A673 (cell line): ENCODE measurements around the gene MRPS11. TPM values are rescaled to one million over a fixed set of nuclear protein-coding genes. Genes with fewer than 3 reads are reported as not detected.

Source experiments
- BruUV-seq: library from RNA; stranded (reverse); fragments of 400-500 nt; replicated peaks from 2 replicates; lab custom pipeline; 2021; lab: Mats Ljungman, UMichigan
- CTCF ChIA-PET: fragments of 300-600 bp; sonication (Branson Sonifier 250); formaldehyde crosslinking; loops from one replicate; lab custom pipeline; 2022; ENCODE audit warnings: antibody characterized with exemption; lab: Charles Lee
- POLR2A ChIA-PET: fragments of 300-600 bp; sonication (Branson Sonifier 250); formaldehyde crosslinking; loops from one replicate; lab custom pipeline; 2022; ENCODE audit warnings: antibody characterized with exemption; ENCODE audit not compliant: low non-redundant PET; lab: Charles Lee
- DNase-seq: peaks from one replicate; pipeline ENCODE4 v3.0.0-alpha.2; 2015; ENCODE audit warnings: low spot score
- H3K27ac ChIP-seq: fragments of 200-600 bp; sonication (generic); 2 replicates; pipeline ENCODE4 v1.5.1; 2016; ENCODE audit warnings: mixed run types, low read depth, mild to moderate bottlenecking, mixed read lengths, antibody characterized with exemption, low read length; ENCODE audit not compliant: poor library complexity, severe bottlenecking
- H3K27me3 ChIP-seq: fragments of 200-600 bp; sonication (generic); replicated peaks from 2 replicates; pipeline ENCODE4 v1.6.1; 2017; ENCODE audit warnings: mixed run types, low read depth, mild to moderate bottlenecking, mixed read lengths, antibody characterized with exemption, low read length; ENCODE audit not compliant: insufficient read depth, poor library complexity
- H3K36me3 ChIP-seq: fragments of 200-600 bp; sonication (generic); 2 replicates; pipeline ENCODE4 v1.6.1; 2016; ENCODE audit warnings: mixed run types, mild to moderate bottlenecking, mixed read lengths, antibody characterized with exemption, low read length; ENCODE audit not compliant: insufficient read depth, poor library complexity, severe bottlenecking
- H3K4me1 ChIP-seq: fragments of 200-600 bp; sonication (generic); 2 replicates; pipeline ENCODE4 v1.6.1; 2017; ENCODE audit warnings: mixed run types, mild to moderate bottlenecking, mixed read lengths, antibody characterized with exemption, low read length; ENCODE audit not compliant: insufficient read depth, poor library complexity, severe bottlenecking
- H3K4me3 ChIP-seq: fragments of 200-600 bp; sonication (generic); 2 replicates; pipeline ENCODE4 v1.5.1; 2016; ENCODE audit warnings: low read depth, mixed run types, mild to moderate bottlenecking, mixed read lengths, low read length; ENCODE audit not compliant: poor library complexity, severe bottlenecking
- H3K9me3 ChIP-seq: fragments of 200-600 bp; sonication (generic); 2 replicates; pipeline ENCODE4 v1.6.1; 2016; ENCODE audit warnings: mixed run types, low read depth, mild to moderate bottlenecking, mixed read lengths, antibody characterized with exemption, low read length; ENCODE audit not compliant: poor library complexity, severe bottlenecking
- EZH2 ChIP-seq: fragments of 200-600 bp; sonication (generic); IDR thresholded peaks from 2 replicates; pipeline ENCODE4 v1.6.1; 2017; ENCODE audit warnings: borderline replicate concordance, low read depth, mild to moderate bottlenecking, mixed read lengths, antibody characterized with exemption, low read length; ENCODE audit not compliant: poor library complexity, severe bottlenecking
- intact Hi-C: fragments of 100-400 bp; cut with micrococcal nuclease; formaldehyde crosslinking; loops from one replicate; pipeline ENCODE4 v1.10.0; 2022; ENCODE audit not compliant: unreplicated experiment
- total RNA-seq: library from RNA; stranded (reverse); gene quantifications from 2 replicates; pipeline ENCODE4 v1.2.3, GENCODE V29; 2021
- TF ChIP-seq, protein P1 (sequence below): fragments of 300-800, 200-600 bp; sonication (generic); conservative IDR thresholded peaks from 2 replicates; pipeline ENCODE4 v1.5.1; 2017; ENCODE audit warnings: low read depth, mild to moderate bottlenecking, antibody characterized with exemption, low read length, moderate library complexity, mixed read lengths

The MRPS11 gene
- total RNA-seq, 1 experiment from 2014 or later, result 90.0 TPM

DNA sequence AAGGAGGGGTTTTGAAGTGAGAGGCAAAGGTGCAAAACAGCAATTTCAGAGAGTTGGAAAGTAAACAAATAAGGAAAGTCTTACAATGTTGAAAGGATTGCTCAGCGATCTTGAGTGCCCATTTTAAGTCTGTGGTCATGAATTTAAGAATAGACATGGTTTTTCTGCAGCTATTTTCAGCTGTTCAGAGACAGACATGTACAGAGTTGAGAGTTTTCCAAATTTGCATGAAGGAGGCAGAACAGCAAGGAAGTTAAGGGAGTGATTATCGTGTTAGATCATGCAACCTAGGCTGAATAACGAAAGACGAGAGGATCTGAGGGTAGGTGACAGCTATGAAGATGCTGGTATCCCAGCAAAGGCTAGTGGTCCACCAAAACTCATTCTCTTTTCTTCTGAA, 41.8 kb downstream of the MRPS11 start:
- ChIA-PET CTCF (no interaction called here), POLR2A (no interaction called here)
- Histone ChIP-seq H3K4me3 (no peak overlapping the region), H3K27ac (no peak overlapping the region), H3K36me3 (no peaks in the 10 kb centered on the region), H3K27me3 (no peaks in the 10 kb centered on the region), H3K4me1 (no peaks in the 10 kb centered on the region), H3K9me3 (no peaks in the 10 kb centered on the region)
- no peak for DNase-seq
- TF ChIP-seq, protein P1, sequence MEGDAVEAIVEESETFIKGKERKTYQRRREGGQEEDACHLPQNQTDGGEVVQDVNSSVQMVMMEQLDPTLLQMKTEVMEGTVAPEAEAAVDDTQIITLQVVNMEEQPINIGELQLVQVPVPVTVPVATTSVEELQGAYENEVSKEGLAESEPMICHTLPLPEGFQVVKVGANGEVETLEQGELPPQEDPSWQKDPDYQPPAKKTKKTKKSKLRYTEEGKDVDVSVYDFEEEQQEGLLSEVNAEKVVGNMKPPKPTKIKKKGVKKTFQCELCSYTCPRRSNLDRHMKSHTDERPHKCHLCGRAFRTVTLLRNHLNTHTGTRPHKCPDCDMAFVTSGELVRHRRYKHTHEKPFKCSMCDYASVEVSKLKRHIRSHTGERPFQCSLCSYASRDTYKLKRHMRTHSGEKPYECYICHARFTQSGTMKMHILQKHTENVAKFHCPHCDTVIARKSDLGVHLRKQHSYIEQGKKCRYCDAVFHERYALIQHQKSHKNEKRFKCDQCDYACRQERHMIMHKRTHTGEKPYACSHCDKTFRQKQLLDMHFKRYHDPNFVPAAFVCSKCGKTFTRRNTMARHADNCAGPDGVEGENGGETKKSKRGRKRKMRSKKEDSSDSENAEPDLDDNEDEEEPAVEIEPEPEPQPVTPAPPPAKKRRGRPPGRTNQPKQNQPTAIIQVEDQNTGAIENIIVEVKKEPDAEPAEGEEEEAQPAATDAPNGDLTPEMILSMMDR, result no peak
- TF ChIP-seq EZH2, result no peak
- BruUV-seq, result no TSS peak
- intact Hi-C loops, result no loop called here

DNA sequence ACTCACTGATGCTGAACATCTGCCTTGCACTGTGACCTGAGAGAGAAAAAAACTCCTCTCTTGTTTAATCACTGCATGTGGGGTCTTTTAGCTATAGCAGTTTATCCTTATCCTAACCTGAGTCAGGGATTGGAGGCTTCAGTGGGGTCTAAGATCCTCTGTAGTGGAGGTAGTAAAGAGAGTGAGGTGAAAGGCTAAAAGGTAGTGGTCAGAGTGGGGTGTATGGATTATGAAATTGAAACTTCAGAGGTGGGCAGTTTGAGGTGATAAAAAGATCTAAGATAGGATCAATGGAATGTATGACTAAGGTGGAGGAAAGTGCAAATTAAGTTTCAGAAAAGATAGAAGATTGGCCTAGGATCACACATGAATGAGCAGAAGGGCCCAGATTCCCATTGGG, 42.5 kb downstream of the MRPS11 start:
- BruUV-seq, result no TSS peak
- no peak for DNase-seq
- ChIA-PET POLR2A (no interaction called here), CTCF (no interaction called here)
- Histone ChIP-seq H3K9me3 (no peaks in the 10 kb centered on the region), H3K4me1 (no peaks in the 10 kb centered on the region), H3K4me3 (no peak overlapping the region), H3K27ac (no peak overlapping the region), H3K36me3 (no peaks in the 10 kb centered on the region), H3K27me3 (no peaks in the 10 kb centered on the region)
- TF ChIP-seq, protein P1, result no peak
- no peak for TF ChIP-seq EZH2
- intact Hi-C loops, result no loop called here

DNA sequence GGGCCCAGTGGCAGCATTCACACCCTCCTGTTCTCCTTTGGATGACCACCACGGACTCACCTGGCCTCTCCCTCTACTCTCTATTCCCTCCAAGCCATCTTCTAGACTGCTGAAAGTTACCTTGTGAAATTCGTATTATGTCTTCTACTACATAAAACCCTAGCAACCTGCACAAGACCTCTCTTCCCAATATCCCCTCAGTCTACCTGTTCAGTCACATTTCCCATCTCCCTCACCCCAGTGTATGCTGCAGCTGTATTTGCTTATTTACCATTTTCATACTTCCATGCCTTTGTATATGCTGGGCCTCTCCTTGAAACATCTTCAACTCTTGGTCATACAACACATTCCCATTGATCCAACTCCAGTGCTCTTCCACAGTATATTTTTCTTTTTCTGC, 43.7 kb downstream of the MRPS11 start:
- no peaks in the 10 kb centered on the region for H3K9me3 ChIP-seq
- no peak for TF ChIP-seq EZH2
- TF ChIP-seq, protein P1, result no peak
- no peak overlapping the region for H3K4me3 ChIP-seq
- H3K27me3 ChIP-seq, result no peaks in the 10 kb centered on the region
- no peaks in the 10 kb centered on the region for H3K36me3 ChIP-seq
- BruUV-seq, result no TSS peak
- no peaks in the 10 kb centered on the region for H3K4me1 ChIP-seq
- ChIA-PET POLR2A (no interaction called here), CTCF (no interaction called here)
- no peak overlapping the region for H3K27ac ChIP-seq
- no peak for DNase-seq
- intact Hi-C loops, result no loop called here
